GM12878 (cell line): ENCODE results near the gene AGGF1. TPM values are rescaled to one million over a fixed set of nuclear protein-coding genes. Genes with fewer than 3 reads are reported as not detected.

Source experiments
- ATAC-seq: fragments of 200-7000 bp; cut with Tn5 transposase; 3 replicates; pipeline ENCODE4 v1.9.1; 2020; ENCODE audit warnings: mild to moderate bottlenecking, moderate library complexity
- BruUV-seq: library from RNA; stranded (reverse); fragments of 400-500 nt; replicated peaks from 2 replicates; lab custom pipeline; 2021; lab: Mats Ljungman, UMichigan
- CTCF ChIA-PET: fragments of 300-600 bp; sonication (Branson Sonifier 250); formaldehyde crosslinking; extraction: SDS; loops from one replicate; lab custom pipeline; 2021; ENCODE audit warnings: inconsistent platforms; lab: Yijun Ruan, JAX
- POLR2A ChIA-PET: fragments of 350-600 bp; formaldehyde crosslinking; extraction: SDS; loops from one replicate; lab custom pipeline; 2021; ENCODE audit warnings: inconsistent platforms; lab: Charles Lee
- RAD21 ChIA-PET: fragments of 300-600 bp; sonication (Branson Sonifier 250); formaldehyde crosslinking; loops from one replicate; lab custom pipeline; 2023; ENCODE audit warnings: antibody characterized with exemption; ENCODE audit not compliant: unreplicated experiment; lab: Charles Lee
- SMC1A ChIA-PET: fragments of 300-600 bp; sonication (Branson Sonifier 250); formaldehyde crosslinking; loops from one replicate; lab custom pipeline; 2023; ENCODE audit not compliant: unreplicated experiment, uncharacterized antibody; lab: Charles Lee
- DNase-seq: peaks from one replicate; pipeline ENCODE4 v3.0.0-alpha.2; 2011; ENCODE audit warnings: low read depth, low spot score
- FAIRE-seq: peaks from 3 replicates; lab custom pipeline; 2011; peaks lifted over from hg19 to GRCh38; lab: Jason Lieb, UNC
- H2AFZ ChIP-seq: 2 replicates; pipeline ENCODE4 v1.6.0; 2011; ENCODE audit warnings: low read depth, low read length, control low read depth; ENCODE audit not compliant: control insufficient read depth
- H3K27ac ChIP-seq: 2 replicates; pipeline ENCODE4 v1.5.1; 2011; ENCODE audit warnings: control low read depth; ENCODE audit not compliant: control insufficient read depth, insufficient read depth
- H3K27me3 ChIP-seq, 2 experiments: replicated peaks in 1 of 2; 2 replicates each; pipeline versions ENCODE4 v1.6.0 to v1.6.1; 2011; ENCODE audit warnings: low read length in 1 of 2; ENCODE audit not compliant: control insufficient read depth in 2 of 2, insufficient read depth in 2 of 2
- H3K36me3 ChIP-seq, 2 experiments: 2 replicates each; pipeline ENCODE4 v1.5.1; 2011; ENCODE audit warnings: low read length in 1 of 2; ENCODE audit not compliant: control insufficient read depth in 2 of 2, insufficient read depth in 2 of 2
- H3K4me1 ChIP-seq: 2 replicates; pipeline ENCODE4 v1.6.1; 2011; ENCODE audit warnings: mild to moderate bottlenecking, low read length, moderate library complexity, mixed read lengths; ENCODE audit not compliant: control insufficient read depth, insufficient read depth
- H3K4me2 ChIP-seq: 2 replicates; pipeline ENCODE4 v1.6.0; 2011; ENCODE audit warnings: control low read depth; ENCODE audit not compliant: control insufficient read depth, insufficient read depth
- H3K4me3 ChIP-seq: fragments of 200-600 bp; sonication (generic); 2 replicates; pipeline ENCODE4 v1.5.1; 2016
- H3K79me2 ChIP-seq: 2 replicates; pipeline ENCODE4 v1.6.0; 2011; ENCODE audit warnings: low read length; ENCODE audit not compliant: control insufficient read depth, insufficient read depth
- H3K9ac ChIP-seq: 2 replicates; pipeline ENCODE4 v1.8.0; 2011; ENCODE audit warnings: low read length, control low read depth, mixed read lengths; ENCODE audit not compliant: control insufficient read depth, insufficient read depth
- H3K9me3 ChIP-seq: replicated peaks from 3 replicates; pipeline ENCODE4 v1.5.1; 2011; ENCODE audit warnings: mild to moderate bottlenecking, low read length; ENCODE audit not compliant: control insufficient read depth, insufficient read depth
- H4K20me1 ChIP-seq: 2 replicates; pipeline ENCODE4 v1.6.0; 2011; ENCODE audit not compliant: control insufficient read depth, insufficient read depth
- ASH2L ChIP-seq: fragments of 300-600, 200-600 bp; sonication (generic); IDR thresholded peaks from 2 replicates; pipeline ENCODE4 v1.6.1; 2017; ENCODE audit warnings: low read depth, mild to moderate bottlenecking, borderline replicate concordance
- NFYB ChIP-seq: IDR thresholded peaks from 2 replicates; pipeline ENCODE4 v1.6.1; 2011; ENCODE audit warnings: low read depth, mild to moderate bottlenecking, low read length, improper control_type of control experiment, moderate library complexity; ENCODE audit not compliant: insufficient read depth
- NKRF ChIP-seq: fragments of 450-650 bp; conservative IDR thresholded peaks from 2 replicates; pipeline ENCODE4 v1.6.1; 2017; ENCODE audit warnings: mild to moderate bottlenecking, moderate library complexity
- WGBS: methylation state at CpG from one replicate; pipeline ENCODE4 v1.1.6; 2016; ENCODE audit warnings: low lambda C conversion rate; ENCODE audit not compliant: insufficient replicate concordance, insufficient coverage; ENCODE audit errors: missing lambda C conversion rate; 5-methylcytosine and 5-hydroxymethylcytosine counted together
- in situ Hi-C: fragments of 300-500 bp; cut with MboI; formaldehyde crosslinking; loops from 9 replicates; pipeline ENCODE4 v1.14.3; 2018; ENCODE audit warnings: mixed read lengths
- intact Hi-C: fragments of 100-400 bp; cut with micrococcal nuclease; formaldehyde crosslinking; loops from one replicate; pipeline ENCODE4 v1.14.2; 2022; ENCODE audit not compliant: unreplicated experiment
- polyA plus RNA-seq, 11 experiments: library from polyadenylated mRNA; depleted of rRNA in 4 of 11; unstranded in 6 of 11; stranded (reverse) in 5 of 11; fragments of >200 nt; fragmentation: Nextera tagmentation in 4 of 11; fragmentation: Illumina TruSeq in 1 of 11; extraction: Ambion mirVana in 4 of 11; extraction: Trizol in 1 of 11; gene quantifications; 1 replicate in 1 of 11; 2 replicates in 10 of 11; pipeline versions ENCODE4 v1.2.1 to v1.2.3, GENCODE V29; 2011 to 2016; ENCODE audit warnings: inconsistent platforms in 2 of 11, missing spikeins in 2 of 11, low read depth in 1 of 11
- total RNA-seq, 4 experiments: library from RNA; depleted of rRNA in 3 of 4; stranded (reverse); fragments of >200 nt in 3 of 4; fragmentation: Illumina TruSeq in 1 of 4; extraction: Trizol in 1 of 4; gene quantifications; 2 replicates each; pipeline versions ENCODE4 v1.2.1 to v1.2.3, GENCODE V29; 2013 to 2021

The AGGF1 gene
- total and polyA plus RNA-seq, 10 of the 15 experiments (the other 5 are each of a cell fraction or from before 2014, with no cell fraction given): 7.3 to 43.4 (median 20.2) TPM

- TF ChIP-seq NKRF (no peak), ASH2L (no peak), NFYB (no peak)
- TF ChIP-seq, all 136 proteins: peak for 0
Observed at GRCh38 chr5:77003246-77003645, 27.0 kb upstream of the AGGF1 start (continued).

- ChIA-PET RAD21 (no interaction called here), POLR2A (no interaction called here), SMC1A (interaction anchor here (1.0 kb wide), 1 partner anchor 10 kb away, joined by 4 read pairs; no protein-coding TSS in a partner anchor), CTCF (interaction anchor here (1.5 kb wide), 1 partner anchor 11 kb away, joined by 3 read pairs; no protein-coding TSS in a partner anchor)
- Histone ChIP-seq H3K27ac (no peak overlapping the region), H3K4me1 (no peaks in the 10 kb centered on the region), H3K9ac (no peak overlapping the region), H3K4me3 (no peak overlapping the region), H3K36me3 (no peaks in the 10 kb centered on the region), H3K4me2 (no peak overlapping the region), H3K9me3 (no peaks in the 10 kb centered on the region), H2AFZ (no peak overlapping the region), H4K20me1 (no peaks in the 10 kb centered on the region)
- ATAC-seq (no peak), DNase-seq (no peak), FAIRE-seq (no peak)
- WGBS: 0% methylated on average over 2 of the region's 2 CpGs
- in situ Hi-C loops: no loop called here
- intact Hi-C loops: no loop called here
- no peak for TF ChIP-seq ASH2L
- TF ChIP-seq, all 136 proteins: peak for 0
- Histone ChIP-seq H3K27me3 (no peaks in the 10 kb centered on the region; a peak in 1 of 4 replicates), H3K79me2 (no peaks in the 10 kb centered on the region)
- no TSS peak for BruUV-seq
Observed at GRCh38 chr5:77006124-77006523, 24.1 kb upstream of the AGGF1 start.
